Liver (tissue), 3 donors: ENCODE results near the gene RBM33.

ENCODE experiments used
- CTCF ChIP-seq: fragments of 150-350 bp; IDR thresholded peaks from 2 replicates; pipeline ENCODE4 v1.5.1; 2017; ENCODE audit warnings: improper control_type of control experiment, low read depth, low read length; ENCODE audit not compliant: missing input control
- EGR1 ChIP-seq, 2 donors: IDR thresholded peaks; 2 replicates each; pipeline ENCODE4 v1.6.1; 2016 to 2018; ENCODE audit warnings: antibody characterized with exemption in 2 of 2, low read depth in 2 of 2
- HNF4A ChIP-seq, 2 donors: conservative IDR thresholded peaks; 2 replicates each; pipeline ENCODE4 v1.6.1; 2016; ENCODE audit warnings: antibody characterized with exemption in 2 of 2, mild to moderate bottlenecking in 2 of 2
- JUND ChIP-seq, 2 donors: IDR thresholded peaks; 2 replicates each; pipeline ENCODE4 v1.6.1; 2016; ENCODE audit warnings: antibody characterized with exemption in 2 of 2
- NR2F2 ChIP-seq: IDR thresholded peaks from 2 replicates; pipeline ENCODE4 v1.6.1; 2016; ENCODE audit warnings: antibody characterized with exemption
- RAD21 ChIP-seq, 2 donors: IDR thresholded peaks; 2 replicates each; pipeline ENCODE4 v1.6.1; 2016; ENCODE audit warnings: antibody characterized with exemption in 2 of 2, mild to moderate bottlenecking in 2 of 2
- TAF1 ChIP-seq: conservative IDR thresholded peaks from 2 replicates; pipeline ENCODE4 v1.6.1; 2016; ENCODE audit warnings: antibody characterized with exemption, mild to moderate bottlenecking
- YY1 ChIP-seq: IDR thresholded peaks from 2 replicates; pipeline ENCODE4 v1.6.1; 2016; ENCODE audit warnings: antibody characterized with exemption, mild to moderate bottlenecking
- TF ChIP-seq, protein P1 (sequence below): IDR thresholded peaks from 2 replicates; pipeline ENCODE4 v1.6.1; 2016; ENCODE audit warnings: antibody characterized with exemption
- TF ChIP-seq, protein P2 (sequence below): IDR thresholded peaks from 2 replicates; pipeline ENCODE4 v1.6.1; 2016; ENCODE audit warnings: antibody characterized with exemption
- TF ChIP-seq, protein P3 (sequence below): IDR thresholded peaks from 2 replicates; pipeline ENCODE4 v1.6.1; 2016; ENCODE audit warnings: antibody characterized with exemption
- donor health status: healthy.
- donor health status: healthy.

DNA sequence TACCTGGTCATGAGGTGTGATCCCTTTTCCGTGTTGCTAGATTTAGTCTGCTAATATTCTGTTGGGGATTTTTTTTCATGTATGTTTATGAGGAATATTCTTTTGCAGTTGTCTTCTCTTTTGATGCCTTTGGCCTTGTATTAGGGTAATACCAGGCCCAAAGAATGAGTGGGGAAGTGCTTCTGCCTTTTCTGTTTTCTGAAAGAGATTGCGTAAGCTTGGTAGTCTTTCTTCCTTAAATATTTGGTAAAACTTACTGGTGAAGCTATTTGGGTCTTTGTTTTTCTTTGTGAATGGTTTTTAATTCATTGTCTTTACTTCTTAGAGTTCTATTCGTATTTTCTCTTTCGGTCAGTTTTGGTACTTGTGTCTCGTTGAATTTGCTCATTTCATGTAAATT lies 116.7 kb downstream of the RBM33 start:
- TF ChIP-seq CTCF (no peak), YY1 (no peak), HNF4A (conservative IDR thresholded peaks at IDR 0.05) (no peak), JUND (IDR thresholded peaks at IDR 0.05) (no peak), NR2F2 (no peak), EGR1 (IDR thresholded peaks at IDR 0.05; ENCODE audit: low read depth in 2 of 2) (no peak), TAF1 (no peak), RAD21 (IDR thresholded peaks at IDR 0.05) (no peak)
- TF ChIP-seq, protein P1, sequence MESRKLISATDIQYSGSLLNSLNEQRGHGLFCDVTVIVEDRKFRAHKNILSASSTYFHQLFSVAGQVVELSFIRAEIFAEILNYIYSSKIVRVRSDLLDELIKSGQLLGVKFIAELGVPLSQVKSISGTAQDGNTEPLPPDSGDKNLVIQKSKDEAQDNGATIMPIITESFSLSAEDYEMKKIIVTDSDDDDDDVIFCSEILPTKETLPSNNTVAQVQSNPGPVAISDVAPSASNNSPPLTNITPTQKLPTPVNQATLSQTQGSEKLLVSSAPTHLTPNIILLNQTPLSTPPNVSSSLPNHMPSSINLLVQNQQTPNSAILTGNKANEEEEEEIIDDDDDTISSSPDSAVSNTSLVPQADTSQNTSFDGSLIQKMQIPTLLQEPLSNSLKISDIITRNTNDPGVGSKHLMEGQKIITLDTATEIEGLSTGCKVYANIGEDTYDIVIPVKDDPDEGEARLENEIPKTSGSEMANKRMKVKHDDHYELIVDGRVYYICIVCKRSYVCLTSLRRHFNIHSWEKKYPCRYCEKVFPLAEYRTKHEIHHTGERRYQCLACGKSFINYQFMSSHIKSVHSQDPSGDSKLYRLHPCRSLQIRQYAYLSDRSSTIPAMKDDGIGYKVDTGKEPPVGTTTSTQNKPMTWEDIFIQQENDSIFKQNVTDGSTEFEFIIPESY = no peak
- TF ChIP-seq, protein P2, sequence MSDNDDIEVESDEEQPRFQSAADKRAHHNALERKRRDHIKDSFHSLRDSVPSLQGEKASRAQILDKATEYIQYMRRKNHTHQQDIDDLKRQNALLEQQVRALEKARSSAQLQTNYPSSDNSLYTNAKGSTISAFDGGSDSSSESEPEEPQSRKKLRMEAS = no peak
- TF ChIP-seq, protein P3, sequence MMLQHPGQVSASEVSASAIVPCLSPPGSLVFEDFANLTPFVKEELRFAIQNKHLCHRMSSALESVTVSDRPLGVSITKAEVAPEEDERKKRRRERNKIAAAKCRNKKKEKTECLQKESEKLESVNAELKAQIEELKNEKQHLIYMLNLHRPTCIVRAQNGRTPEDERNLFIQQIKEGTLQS = no peak
